ENCODE results near the gene FERMT1.

FERMT1 gene

GRCh38 chr20:6103301-6103700 lies 19.5 kb downstream of the FERMT1 start:
- H3K4me3 ChIP-seq (replicated peaks; ENCODE audit: low read depth, low read length), result no peak overlapping the region
- no peak for TF ChIP-seq CTCF (IDR thresholded peaks at IDR 0.05; ENCODE audit: low read length, missing control alignments)
- no peak for DNase-seq (ENCODE audit: low read depth)

GRCh38 chr20:6101346-6101745 lies 21.5 kb downstream of the FERMT1 start:
- H3K4me3 ChIP-seq (replicated peaks; ENCODE audit: low read depth, low read length), result no peak overlapping the region
- DNase-seq (ENCODE audit: low read depth), result no peak
- TF ChIP-seq CTCF (IDR thresholded peaks at IDR 0.05; ENCODE audit: low read length, missing control alignments), result no peak

- no peak overlapping the region for H3K4me3 ChIP-seq (replicated peaks; ENCODE audit: low read depth, low read length)
- TF ChIP-seq CTCF (IDR thresholded peaks at IDR 0.05; ENCODE audit: low read length, missing control alignments), result no peak
- DNase-seq (ENCODE audit: low read depth), result no peak
These were observed 22.6 kb downstream of the FERMT1 start for GRCh38 chr20:6100246-6100645.

- DNase-seq (ENCODE audit: low read depth), result no peak
- no peak for TF ChIP-seq CTCF (IDR thresholded peaks at IDR 0.05; ENCODE audit: low read length, missing control alignments)
- H3K4me3 ChIP-seq (replicated peaks; ENCODE audit: low read depth, low read length), result no peak overlapping the region
These were observed 23.0 kb downstream of the FERMT1 start for GRCh38 chr20:6099819-6100218.

GRCh38 chr20:6095409-6095808 lies 27.4 kb downstream of the FERMT1 start:
- TF ChIP-seq CTCF (IDR thresholded peaks at IDR 0.05; ENCODE audit: low read length, missing control alignments), result no peak

GRCh38 chr20:6094565-6094964 lies 28.3 kb downstream of the FERMT1 start:
- H3K4me3 ChIP-seq (replicated peaks; ENCODE audit: low read depth, low read length), result no peak overlapping the region
- no peak for DNase-seq (ENCODE audit: low read depth)
- no peak for TF ChIP-seq CTCF (IDR thresholded peaks at IDR 0.05; ENCODE audit: low read length, missing control alignments)

More at GRCh38 chr20:6095409-6095808, 27.4 kb downstream of the FERMT1 start:
- H3K4me3 ChIP-seq (replicated peaks; ENCODE audit: low read depth, low read length), result no peak overlapping the region
- no peak for DNase-seq (ENCODE audit: low read depth)

- no peak for DNase-seq (ENCODE audit: low read depth)
- H3K4me3 ChIP-seq (replicated peaks; ENCODE audit: low read depth, low read length), result no peak overlapping the region
- no peak for TF ChIP-seq CTCF (IDR thresholded peaks at IDR 0.05; ENCODE audit: low read length, missing control alignments)
These were observed 28.8 kb downstream of the FERMT1 start for GRCh38 chr20:6094063-6094462.
